MG63 (cell line): ENCODE measurements around the gene LIPH. TPM values are rescaled to one million over a fixed set of nuclear protein-coding genes. Genes with fewer than 3 reads are reported as not detected.
"Not testable (repeated sequence)": the region's sequence is repeated elsewhere in the genome, so short reads cannot be mapped to it uniquely, and the experiment has no call there.

Experiments
- DNase-seq: peaks from one replicate; pipeline ENCODE4 v3.0.0-alpha.2; 2020
- H3K27me3 ChIP-seq: fragments of 250-450 bp; sonication (Bioruptor Pico); 2 replicates; pipeline ENCODE4 v1.5.1; 2020; ENCODE audit warnings: mild to moderate bottlenecking, moderate library complexity
- H3K36me3 ChIP-seq: fragments of 250-450 bp; sonication (Bioruptor Pico); 2 replicates; pipeline ENCODE4 v1.5.1; 2020; ENCODE audit warnings: mild to moderate bottlenecking, moderate library complexity
- H3K4me3 ChIP-seq: fragments of 250-450 bp; sonication (Bioruptor Pico); 2 replicates; pipeline ENCODE4 v1.5.1; 2020; ENCODE audit warnings: mild to moderate bottlenecking, moderate library complexity
- H3K9me3 ChIP-seq: fragments of 250-450 bp; sonication (Bioruptor Pico); 2 replicates; pipeline ENCODE4 v1.5.1; 2020; ENCODE audit warnings: mild to moderate bottlenecking, moderate library complexity
- total RNA-seq: library from RNA; depleted of rRNA; stranded (reverse); fragments of >200 nt; shearing (Covaris generic); gene quantifications from 2 replicates; pipeline ENCODE4 v1.2.3, GENCODE V29; 2014; ENCODE audit warnings: low replicate concordance; rRNA removed

LIPH gene
- total RNA-seq, 1 experiment from 2014 or later, result not detected

DNA sequence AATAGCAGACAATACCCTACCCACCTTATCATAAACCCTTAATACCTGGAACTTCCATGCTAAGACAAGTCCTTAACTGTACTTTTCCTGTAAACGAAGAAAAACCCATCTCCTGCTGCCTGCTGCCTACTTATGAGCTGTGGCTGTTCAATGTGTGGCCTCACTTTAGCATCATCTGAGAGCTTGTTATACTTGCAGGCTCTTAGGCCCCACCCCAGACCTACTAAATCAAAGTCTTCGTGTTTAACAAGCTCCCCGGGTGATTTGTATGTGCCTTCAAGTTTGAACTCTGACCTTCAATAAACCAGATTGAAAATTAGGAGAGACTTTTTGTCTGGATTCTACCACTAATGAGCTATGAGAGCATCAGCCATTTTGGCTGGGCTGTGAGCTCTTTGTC, 82.8 kb downstream of the LIPH start:
- DNase-seq, result no peak
- H3K9me3 ChIP-seq, result no peaks in the 10 kb centered on the region
- no peak overlapping the region for H3K4me3 ChIP-seq
- H3K36me3 ChIP-seq, result no peaks in the 10 kb centered on the region
- H3K27me3 ChIP-seq, result no peaks in the 10 kb centered on the region

- not testable (repeated sequence) for H3K4me3 ChIP-seq, H3K9me3 ChIP-seq, DNase-seq, H3K27me3 ChIP-seq, H3K36me3 ChIP-seq
Observed at GRCh38 chr3:185466123-185466522, 86.3 kb downstream of the LIPH start.

GRCh38 chr3:185465471-185465870, 86.9 kb downstream of the LIPH start:
- Histone ChIP-seq H3K36me3 (no peaks in the 10 kb centered on the region), H3K9me3 (no peaks in the 10 kb centered on the region), H3K27me3 (no peaks in the 10 kb centered on the region), H3K4me3 (no peak overlapping the region)
- no peak for DNase-seq

GRCh38 chr3:185460719-185461350, 91.6 kb downstream of the LIPH start:
- Histone ChIP-seq H3K36me3 (no peaks in the 10 kb centered on the region), H3K27me3 (no peaks in the 10 kb centered on the region), H3K9me3 (no peaks in the 10 kb centered on the region), H3K4me3 (no peak overlapping the region)
- no peak for DNase-seq

- Histone ChIP-seq H3K4me3 (no peak overlapping the region), H3K27me3 (no peaks in the 10 kb centered on the region), H3K9me3 (no peaks in the 10 kb centered on the region), H3K36me3 (no peaks in the 10 kb centered on the region)
- no peak for DNase-seq
Observed at GRCh38 chr3:185460309-185460708, 92.1 kb downstream of the LIPH start.

GRCh38 chr3:185457376-185457775, 95.0 kb downstream of the LIPH start:
- DNase-seq, result no peak
- no peak overlapping the region for H3K4me3 ChIP-seq
- no peaks in the 10 kb centered on the region for H3K36me3 ChIP-seq
- H3K9me3 ChIP-seq, result no peaks in the 10 kb centered on the region
- no peaks in the 10 kb centered on the region for H3K27me3 ChIP-seq

Other genes starting within 250 kb of the LIPH start
- gene MAP3K13, start 189.5 kb downstream of the LIPH start, total RNA-seq, result 10.5 and 15.1 TPM in 2 replicates
- 16.9 and 18.3 TPM in 2 replicates for gene TMEM41A, start 53.6 kb downstream of the LIPH start, total RNA-seq
- 30.5 and 103 TPM in 2 replicates for gene SENP2, start 33.7 kb upstream of the LIPH start, total RNA-seq